ENCODE data around the gene ZNF443.
A peak's percentile ranks its signal among the peaks of the same experiment; 100 is the strongest.
"Not testable (repeated sequence)": the region's sequence is repeated elsewhere in the genome, so short reads cannot be mapped to it uniquely, and the experiment has no call there.

Gene ZNF443

GRCh38 chr19:12400633-12401502 lies 40.0 kb downstream of the ZNF443 start, which contains the start of gene ZNF799:
ZNF799 (minus strand) TSS chr19:12401271; CDS start chr19:12401070, 201 bp downstream.
- Histone ChIP-seq H3K36me3 (ENCODE audit: control insufficient read depth, insufficient read depth, low read length) (no peaks in the 10 kb centered on the region), H3K27me3 (ENCODE audit: control insufficient read depth, insufficient read depth, low read length) (peaks cover 3% of the 10 kb centered on the region), H3K9me3 (ENCODE audit: control insufficient read depth, insufficient read depth, low read length) (no peaks in the 10 kb centered on the region), H3K4me1 (ENCODE audit: control insufficient read depth, insufficient read depth, low read length) (no peaks in the 10 kb centered on the region), H3K9ac (ENCODE audit: low read depth, low read length) (peak within 1 kb of the TSS; percentile 65), H3K4me3 (ENCODE audit: low read depth, low read length) (peak within 1 kb of the TSS; percentile 75)

- not testable (repeated sequence) for H3K27me3 ChIP-seq (ENCODE audit: control insufficient read depth, insufficient read depth, low read length); H3K36me3 ChIP-seq (ENCODE audit: control insufficient read depth, insufficient read depth, low read length); H3K4me1 ChIP-seq (ENCODE audit: control insufficient read depth, insufficient read depth, low read length); H3K9me3 ChIP-seq (ENCODE audit: control insufficient read depth, insufficient read depth, low read length)
- peak overlapping the region; percentile 75 for H3K4me3 ChIP-seq (ENCODE audit: low read depth, low read length)
- H3K9ac ChIP-seq (ENCODE audit: low read depth, low read length), result peak overlapping the region; percentile 65
These were observed 40.8 kb downstream of the ZNF443 start for GRCh38 chr19:12399901-12400632.

DNA sequence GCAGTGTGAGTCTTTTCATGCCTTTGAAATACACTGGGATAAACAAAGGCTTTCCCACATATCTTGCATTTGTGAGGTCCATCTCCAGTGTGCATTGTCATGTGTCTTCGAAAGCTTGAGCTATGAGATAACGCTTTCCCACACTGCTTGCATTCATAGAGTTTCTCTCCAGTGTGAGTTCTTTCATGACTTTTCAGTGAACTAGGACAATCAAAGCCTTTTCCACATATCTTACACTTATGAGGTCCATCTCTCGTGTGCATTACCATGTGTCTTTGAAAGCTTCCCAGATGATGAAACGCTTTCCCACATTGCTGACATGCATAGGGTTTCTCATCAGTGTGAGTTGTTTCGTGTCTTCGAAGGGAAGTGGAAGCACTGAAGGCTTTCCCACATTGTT lies 49.7 kb downstream of the ZNF443 start:
- H3K9ac ChIP-seq (ENCODE audit: low read depth, low read length); H3K4me3 ChIP-seq (ENCODE audit: low read depth, low read length); H3K4me1 ChIP-seq (ENCODE audit: control insufficient read depth, insufficient read depth, low read length); H3K9me3 ChIP-seq (ENCODE audit: control insufficient read depth, insufficient read depth, low read length); H3K36me3 ChIP-seq (ENCODE audit: control insufficient read depth, insufficient read depth, low read length); H3K27me3 ChIP-seq (ENCODE audit: control insufficient read depth, insufficient read depth, low read length): not testable (repeated sequence)

DNA sequence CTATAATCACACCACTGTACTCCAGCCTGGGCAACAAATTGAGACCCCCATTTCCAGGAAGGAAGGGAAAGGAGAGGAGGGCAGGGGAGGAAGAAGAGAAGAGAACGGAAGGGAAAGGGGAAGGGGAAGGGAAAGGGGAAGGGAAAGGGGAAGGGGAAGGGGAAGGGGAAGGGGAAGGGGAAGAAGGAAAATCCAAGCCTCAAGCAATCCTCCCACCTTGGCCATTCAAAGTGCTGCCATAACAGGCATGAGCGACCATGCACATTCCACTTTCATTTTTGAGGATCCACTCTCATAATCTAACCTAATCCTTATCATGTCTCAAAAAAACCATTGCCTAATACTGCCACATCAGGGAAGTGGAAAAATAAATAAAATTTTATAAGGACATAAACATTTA lies 54.5 kb downstream of the ZNF443 start:
- not testable (repeated sequence) for H3K9ac ChIP-seq (ENCODE audit: low read depth, low read length); H3K4me1 ChIP-seq (ENCODE audit: control insufficient read depth, insufficient read depth, low read length); H3K27me3 ChIP-seq (ENCODE audit: control insufficient read depth, insufficient read depth, low read length); H3K36me3 ChIP-seq (ENCODE audit: control insufficient read depth, insufficient read depth, low read length); H3K4me3 ChIP-seq (ENCODE audit: low read depth, low read length); H3K9me3 ChIP-seq (ENCODE audit: control insufficient read depth, insufficient read depth, low read length)

GRCh38 chr19:12380444-12380737 lies 60.4 kb downstream of the ZNF443 start:
- no peaks in the 10 kb centered on the region for H3K36me3 ChIP-seq (ENCODE audit: control insufficient read depth, insufficient read depth, low read length)
- H3K9me3 ChIP-seq (ENCODE audit: control insufficient read depth, insufficient read depth, low read length), result no peaks in the 10 kb centered on the region
- H3K4me1 ChIP-seq (ENCODE audit: control insufficient read depth, insufficient read depth, low read length), result no peaks in the 10 kb centered on the region
- H3K4me3 ChIP-seq (ENCODE audit: low read depth, low read length), result no peak overlapping the region
- no peak overlapping the region for H3K9ac ChIP-seq (ENCODE audit: low read depth, low read length)
- H3K27me3 ChIP-seq (ENCODE audit: control insufficient read depth, insufficient read depth, low read length), result no peaks in the 10 kb centered on the region

DNA sequence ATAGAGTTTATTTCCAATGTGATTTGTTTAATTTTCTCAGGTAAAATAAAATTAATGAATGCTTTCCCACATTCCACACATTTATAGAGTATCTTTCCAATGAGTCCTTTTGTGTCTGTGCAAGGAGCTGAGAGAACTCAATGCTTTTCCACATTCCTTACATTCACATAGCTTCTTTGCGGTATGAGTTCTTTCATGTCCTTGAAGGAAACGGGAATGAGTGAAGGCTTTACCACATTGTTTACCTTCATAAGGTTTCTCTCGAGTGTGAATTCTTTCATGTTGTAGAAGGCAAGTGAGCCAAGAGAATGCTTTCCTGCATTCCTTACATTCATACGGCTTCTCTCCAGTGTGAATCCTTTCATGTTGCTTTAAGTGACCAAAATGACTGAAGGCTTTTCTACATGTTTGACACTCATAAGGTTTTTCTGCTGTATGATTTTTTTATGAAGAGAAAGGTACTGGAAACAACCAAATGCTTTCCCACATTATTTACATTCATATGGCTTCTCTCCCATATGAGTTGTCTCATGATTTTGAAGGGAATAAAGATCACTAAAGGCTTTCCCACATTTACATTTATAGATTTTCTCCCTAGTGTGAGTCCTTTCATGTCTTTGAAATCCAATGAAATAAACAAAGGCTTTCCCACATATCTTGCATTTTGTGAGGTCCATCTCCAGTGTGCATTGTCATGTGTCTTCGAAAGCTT lies 60.9 kb downstream of the ZNF443 start:
- Histone ChIP-seq H3K4me3 (ENCODE audit: low read depth, low read length) (no peak overlapping the region), H3K4me1 (ENCODE audit: control insufficient read depth, insufficient read depth, low read length) (no peaks in the 10 kb centered on the region), H3K9ac (ENCODE audit: low read depth, low read length) (no peak overlapping the region), H3K27me3 (ENCODE audit: control insufficient read depth, insufficient read depth, low read length) (no peaks in the 10 kb centered on the region), H3K9me3 (ENCODE audit: control insufficient read depth, insufficient read depth, low read length) (no peaks in the 10 kb centered on the region), H3K36me3 (ENCODE audit: control insufficient read depth, insufficient read depth, low read length) (no peaks in the 10 kb centered on the region)

All from iPS-15b (cell line).